ENCODE results near the gene KIAA1191. TPM values are rescaled to one million over a fixed set of nuclear protein-coding genes. Genes with fewer than 3 reads are reported as not detected.
A peak's percentile ranks its signal among the peaks of the same experiment; 100 is the strongest.
"Not testable (repeated sequence)": the region's sequence is repeated elsewhere in the genome, so short reads cannot be mapped to it uniquely, and the experiment has no call there.

KIAA1191 gene
- total RNA-seq, 2 experiments from 2014 or later, result 46.3 to 53.6 TPM

GRCh38 chr5:176305356-176305755 is 56.2 kb downstream of the KIAA1191 start:
- H3K9me3 Mint-ChIP-seq, H3K27ac Mint-ChIP-seq, H3K4me3 Mint-ChIP-seq, CTCF ChIA-PET, DNase-seq, H3K4me1 Mint-ChIP-seq, H3K27me3 Mint-ChIP-seq, POLR2A ChIA-PET: not testable (repeated sequence)
- H3K36me3 Mint-ChIP-seq (ENCODE audit: low read depth), result peaks cover 43% of the 10 kb centered on the region

Small RNAs within 50 kb of the gene (microRNA-seq; reads per million reads assigned to microRNA genes)
- gene MIR1271 (ENCODE audit: borderline microRNAs expressed, borderline replicate concordance), result 3.2 reads per million, percentile 19 among the genes with 10 or more reads in this experiment

Other genes with a start within 250 kb of the KIAA1191 start
- gene SIMC1, start 123.3 kb downstream of the KIAA1191 start, total RNA-seq, result 10 to 100 TPM; 29.9 to 30.2 TPM
- gene ARL10, start 3.7 kb upstream of the KIAA1191 start, total RNA-seq, result 1 to 10 TPM; 5.4 to 7.7 TPM
- gene NOP16, start 26.8 kb upstream of the KIAA1191 start, total RNA-seq, result 10 to 100 TPM; 29.1 to 34.0 TPM
- gene HIGD2A, start 27.0 kb upstream of the KIAA1191 start, total RNA-seq, result 100 to 1,000 TPM; 143 to 150 TPM
- gene CLTB, start 54.8 kb upstream of the KIAA1191 start, total RNA-seq, result 10 to 100 TPM; 53.8 to 65.8 TPM
- 10 to 100 TPM; 32.3 to 41.0 TPM for gene FAF2, start 86.6 kb upstream of the KIAA1191 start, total RNA-seq
- 100 to 1,000 TPM; 137 TPM for gene RNF44, start 175.6 kb upstream of the KIAA1191 start, total RNA-seq
- 1 to 10 TPM; 1.3 to 2.4 TPM for gene CDHR2, start 187.6 kb upstream of the KIAA1191 start, total RNA-seq
- 1 to 10 TPM; 2.5 to 2.6 TPM for gene GPRIN1, start 248.4 kb upstream of the KIAA1191 start, total RNA-seq